T1000 (cell line): ENCODE data around the gene BHLHA9.
"Not testable (repeated sequence)": the region's sequence is repeated elsewhere in the genome, so short reads cannot be mapped to it uniquely, and the experiment has no call there.

Source experiments
- DNase-seq: peaks from one replicate; lab custom pipeline; 2025; ENCODE audit warnings: mixed read lengths; lab: John Stamatoyannopoulos, UW

BHLHA9 gene

GRCh38 chr17:1300371-1300905, 30.2 kb downstream of the BHLHA9 start:
- DNase-seq, result no peak

GRCh38 chr17:1301546-1301945, 31.3 kb downstream of the BHLHA9 start:
- DNase-seq, result no peak

- no peak for DNase-seq
These were observed 32.5 kb downstream of the BHLHA9 start for GRCh38 chr17:1302761-1303160.

- no peak for DNase-seq
These were observed 34.3 kb downstream of the BHLHA9 start for GRCh38 chr17:1304522-1304921.

- no peak for DNase-seq
These were observed 34.8 kb downstream of the BHLHA9 start for GRCh38 chr17:1304962-1305563.

- DNase-seq, result not testable (repeated sequence)
These were observed 37.6 kb downstream of the BHLHA9 start for GRCh38 chr17:1307829-1308228.

- DNase-seq, result no peak
These were observed 42.1 kb downstream of the BHLHA9 start for GRCh38 chr17:1312261-1312870.

GRCh38 chr17:1313270-1314005, 43.2 kb downstream of the BHLHA9 start:
- no peak for DNase-seq

GRCh38 chr17:1315409-1315808, 45.2 kb downstream of the BHLHA9 start:
- no peak for DNase-seq

- DNase-seq, result no peak
These were observed 45.7 kb downstream of the BHLHA9 start for GRCh38 chr17:1315891-1316403.
